Hematopoietic multipotent progenitor cell treated with erythropoietin and hydrocortisone succinate and interleukin-3 and kit ligand, for 6 days (in vitro differentiated cells): Measurements from ENCODE around the gene NCF4.

Experiments used
- DNase-seq: peaks from one replicate; pipeline ENCODE4 v3.0.0-alpha.2; 2015

Gene NCF4

GRCh38 chr22:36865346-36865745, 4.5 kb downstream of the NCF4 start:
- DNase-seq: no peak

DNA sequence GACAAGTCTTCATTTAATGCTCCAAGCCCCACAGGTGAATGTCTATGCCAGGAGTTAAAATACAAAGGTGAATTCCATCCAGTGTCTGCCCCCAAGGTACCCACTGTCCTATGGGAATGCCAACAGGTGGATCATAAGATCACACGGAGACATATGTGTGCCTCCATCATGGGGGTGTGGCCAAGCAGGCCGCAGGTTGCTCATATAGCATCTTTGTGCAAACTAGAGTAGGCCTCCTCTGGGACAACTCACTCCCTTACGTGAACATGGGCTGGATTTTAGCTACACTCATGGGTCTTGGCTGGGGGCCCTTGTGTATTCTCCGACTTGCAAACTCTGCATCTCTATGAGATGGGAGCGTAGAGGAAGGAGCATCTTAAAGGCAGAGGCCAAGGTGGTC, 6.9 kb downstream of the NCF4 start:
- DNase-seq: no peak

GRCh38 chr22:36868546-36869181, 7.9 kb downstream of the NCF4 start:
- no peak for DNase-seq

DNA sequence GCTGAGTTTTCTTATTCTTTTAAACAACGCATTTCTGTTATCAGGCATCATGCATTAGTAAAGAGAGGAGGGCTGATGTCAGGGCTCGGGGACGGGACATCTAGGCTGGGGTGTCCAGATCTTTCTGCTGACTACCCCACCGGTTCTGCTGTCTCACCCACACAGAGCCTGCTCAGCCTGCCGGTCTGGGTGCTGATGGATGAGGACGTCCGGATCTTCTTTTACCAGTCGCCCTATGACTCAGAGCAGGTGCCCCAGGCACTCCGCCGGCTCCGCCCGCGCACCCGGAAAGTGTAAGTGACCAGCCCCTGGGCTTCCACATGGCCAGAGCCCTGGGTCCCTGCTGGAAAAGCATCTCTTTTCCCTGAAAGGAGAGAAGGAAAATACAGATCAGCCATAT, 9.4 kb downstream of the NCF4 start:
- DNase-seq: no peak

DNA sequence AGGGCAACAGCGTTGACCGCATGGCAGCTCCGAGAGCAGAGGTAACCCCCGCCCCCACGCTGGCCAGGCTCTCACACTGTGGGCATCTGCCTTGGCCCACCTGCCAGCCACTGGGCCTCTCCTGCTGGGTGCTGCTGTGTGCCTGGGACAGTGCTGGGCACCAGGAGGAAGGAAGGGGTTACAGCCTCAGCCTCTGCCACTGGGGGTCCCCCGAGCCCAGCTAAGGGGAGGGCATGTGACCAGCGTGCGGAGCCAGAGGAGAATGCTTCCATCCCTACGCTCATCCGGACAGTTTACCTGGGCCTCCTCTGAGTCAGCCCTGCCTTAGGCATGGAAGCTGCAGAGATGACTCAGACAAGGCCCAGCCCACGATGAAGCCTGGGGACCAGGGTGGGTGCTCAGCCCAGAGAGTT, 10.9 kb downstream of the NCF4 start:
- DNase-seq: no peak

DNA sequence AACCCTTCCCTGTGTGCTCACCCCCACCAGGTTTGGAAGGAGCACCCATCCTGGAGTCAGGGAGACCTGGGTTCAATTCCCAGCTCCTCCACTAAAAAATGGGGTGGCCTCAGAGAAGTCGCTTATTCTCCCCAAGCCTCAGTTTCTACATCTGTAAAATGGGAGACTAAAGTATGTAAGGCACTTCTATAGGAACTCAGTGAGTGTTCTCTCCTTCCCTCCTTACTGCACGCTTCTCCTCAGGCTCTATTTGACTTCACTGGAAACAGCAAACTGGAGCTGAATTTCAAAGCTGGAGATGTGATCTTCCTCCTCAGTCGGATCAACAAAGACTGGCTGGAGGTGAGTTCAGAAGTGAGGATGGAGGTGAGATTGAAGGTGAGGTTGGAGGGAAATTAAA, 11.3 kb downstream of the NCF4 start:
- DNase-seq: no peak

- no peak for DNase-seq
These were observed 12.2 kb downstream of the NCF4 start for GRCh38 chr22:36872866-36873498.

GRCh38 chr22:36873614-36874308, 13.0 kb downstream of the NCF4 start:
- peak; percentile 94 for DNase-seq

GRCh38 chr22:36874309-36874696, 13.5 kb downstream of the NCF4 start:
- DNase-seq: no peak

- DNase-seq: no peak
These were observed 13.9 kb downstream of the NCF4 start for GRCh38 chr22:36874736-36875135.

DNA sequence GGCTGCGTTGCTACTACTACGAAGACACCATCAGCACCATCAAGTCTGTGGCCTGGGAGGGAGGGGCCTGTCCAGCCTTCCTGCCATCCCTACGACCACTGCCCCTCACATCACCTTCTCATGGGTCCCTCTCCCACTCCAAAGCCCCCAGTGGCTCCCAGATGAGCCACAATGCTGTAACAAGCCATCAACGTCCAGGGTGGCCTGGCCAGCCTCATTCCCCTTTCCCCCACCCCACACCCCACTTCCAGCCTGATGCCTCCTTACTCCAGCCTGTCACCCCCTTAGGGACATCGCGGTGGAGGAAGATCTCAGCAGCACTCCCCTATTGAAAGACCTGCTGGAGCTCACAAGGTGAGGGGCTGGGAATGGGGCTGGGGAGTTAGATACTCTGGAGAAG, 14.9 kb downstream of the NCF4 start:
- no peak for DNase-seq

DNA sequence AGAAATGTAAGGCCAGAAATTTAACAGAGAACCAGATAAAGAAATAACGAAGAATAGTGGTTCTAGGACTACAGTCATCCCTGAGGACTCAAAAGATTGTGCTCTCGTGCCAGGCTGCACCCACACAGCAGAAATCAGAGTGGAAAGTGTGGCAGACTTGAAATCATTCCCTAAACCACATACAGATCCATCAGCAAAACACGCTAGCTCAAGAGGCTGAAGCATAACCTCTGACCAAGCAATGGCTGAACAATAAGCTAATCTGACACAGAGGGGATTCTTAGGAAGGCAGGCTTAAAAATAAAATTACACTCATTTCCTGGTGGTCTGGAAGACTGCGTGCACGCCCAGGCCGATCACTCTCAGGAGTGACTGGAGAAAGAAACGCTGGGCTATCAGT, 19.0 kb downstream of the NCF4 start:
- no peak for DNase-seq

DNA sequence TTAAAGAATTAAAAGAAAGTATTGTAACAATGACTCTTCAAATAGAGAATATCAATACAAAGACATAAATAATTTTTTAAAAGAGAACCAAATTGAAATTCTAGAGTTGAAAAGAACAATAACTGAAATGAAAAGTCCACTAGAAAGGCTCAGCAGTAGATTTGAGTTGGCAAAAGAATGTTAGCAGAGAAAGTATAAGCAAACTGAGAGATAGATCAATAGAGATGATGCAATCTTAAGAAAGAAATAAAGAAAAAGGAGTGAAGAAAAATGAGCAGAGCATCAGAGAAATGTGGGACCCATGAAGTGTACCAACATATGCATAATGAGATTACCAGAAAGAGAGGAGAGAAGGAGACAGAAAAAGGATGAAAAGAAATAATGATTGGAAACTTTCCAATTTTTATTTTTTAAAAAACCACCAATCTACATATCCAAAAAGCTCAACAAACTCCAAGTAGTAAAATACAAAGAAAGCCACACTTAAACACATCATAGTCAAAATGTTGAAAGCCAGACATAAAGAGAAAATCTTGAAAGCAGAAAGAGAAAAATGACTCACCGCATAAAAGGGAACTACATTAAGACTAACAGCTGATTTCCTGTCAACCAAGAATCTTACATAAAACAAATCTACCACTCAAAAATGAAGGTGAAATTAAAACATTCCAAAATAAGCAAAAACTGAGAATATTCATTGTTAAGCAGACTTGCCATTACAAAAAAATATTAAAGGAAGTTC, 20.9 kb downstream of the NCF4 start:
- no peak for DNase-seq

DNA sequence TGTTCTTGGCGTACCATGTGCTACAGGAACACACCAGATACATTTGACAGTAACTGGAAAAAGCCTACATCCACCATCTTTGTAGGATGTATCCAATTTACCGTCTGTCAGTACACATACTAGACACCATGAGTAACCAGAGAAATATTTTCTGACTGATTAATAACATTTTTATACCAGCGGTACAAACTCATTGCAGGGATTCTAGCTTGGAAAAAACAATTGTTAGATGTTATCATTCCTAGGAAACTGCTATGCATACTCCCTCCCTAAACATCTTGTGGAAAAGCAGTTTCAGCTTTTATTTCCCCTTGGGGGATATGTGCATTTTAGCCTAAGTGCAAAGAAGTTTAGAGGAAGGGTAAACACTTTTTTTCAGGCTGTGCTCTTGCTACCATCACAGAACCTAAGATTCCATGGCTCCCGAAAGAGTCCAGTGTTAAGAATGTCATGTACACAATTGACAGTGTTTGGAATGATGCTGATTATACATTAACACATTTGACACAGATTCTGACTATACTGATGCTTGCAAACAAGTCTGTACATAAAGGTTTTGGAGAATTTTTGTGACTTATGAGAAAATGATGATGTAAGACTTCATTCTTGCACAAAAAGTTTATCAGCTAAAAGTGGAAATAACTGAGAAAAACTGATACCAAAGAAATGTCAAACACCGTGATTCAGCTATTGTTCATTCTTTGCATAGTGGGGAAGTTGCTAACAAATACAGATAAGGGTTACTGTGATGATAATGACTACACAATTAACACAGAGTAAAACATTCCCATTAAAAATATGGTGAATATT, 23.7 kb downstream of the NCF4 start:
- peak; percentile 71 for DNase-seq

- peak; percentile 59 for DNase-seq
These were observed 24.7 kb downstream of the NCF4 start for GRCh38 chr22:36885474-36885873.

DNA sequence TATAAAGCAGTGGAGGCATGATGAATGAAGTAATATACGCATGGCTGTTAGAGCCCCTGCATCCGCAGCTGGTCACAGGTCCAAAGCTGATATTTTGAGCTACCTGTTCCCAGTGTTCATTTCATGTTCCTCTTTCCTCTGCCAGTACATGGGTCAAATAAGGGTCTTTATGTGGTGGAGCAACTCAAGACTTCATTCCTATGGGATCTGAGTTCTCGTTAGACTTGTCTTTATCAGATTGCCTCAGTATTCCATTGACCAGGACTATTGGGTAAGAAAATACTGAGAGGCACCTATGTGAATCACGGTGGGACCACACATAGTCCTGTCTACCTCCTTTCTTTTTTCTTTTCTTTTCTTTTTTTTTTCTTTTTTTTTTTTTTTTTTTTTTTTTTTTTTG, 25.2 kb downstream of the NCF4 start:
- DNase-seq: no peak

GRCh38 chr22:36887162-36887561, 26.4 kb downstream of the NCF4 start:
- no peak for DNase-seq

- no peak for DNase-seq
These were observed 30.8 kb downstream of the NCF4 start for GRCh38 chr22:36891646-36892045.

- DNase-seq: no peak
These were observed 31.5 kb downstream of the NCF4 start for GRCh38 chr22:36892292-36892691.

- no peak for DNase-seq
These were observed 32.5 kb downstream of the NCF4 start for GRCh38 chr22:36893262-36893661.

GRCh38 chr22:36894266-36894665, 33.5 kb downstream of the NCF4 start:
- DNase-seq: no peak

DNA sequence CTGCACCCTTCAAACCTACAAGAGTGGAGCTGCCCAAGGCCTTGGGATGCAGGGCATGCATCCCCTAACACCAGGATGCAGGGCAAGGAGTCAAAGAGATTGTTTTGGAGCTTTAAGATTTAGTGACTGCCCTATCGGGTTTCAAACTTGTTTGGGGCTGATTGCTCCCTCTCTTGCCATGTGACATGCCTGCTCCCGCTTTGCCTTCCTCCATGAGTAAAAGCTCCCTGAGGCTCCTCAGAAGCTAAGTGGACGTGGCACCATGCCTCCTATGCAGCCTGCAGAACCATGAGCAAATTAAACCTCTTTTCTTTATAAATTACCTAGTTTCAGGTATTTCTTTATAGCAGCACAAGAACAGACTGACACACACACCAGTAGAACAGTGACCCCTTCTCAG, 36.8 kb downstream of the NCF4 start:
- no peak for DNase-seq

DNA sequence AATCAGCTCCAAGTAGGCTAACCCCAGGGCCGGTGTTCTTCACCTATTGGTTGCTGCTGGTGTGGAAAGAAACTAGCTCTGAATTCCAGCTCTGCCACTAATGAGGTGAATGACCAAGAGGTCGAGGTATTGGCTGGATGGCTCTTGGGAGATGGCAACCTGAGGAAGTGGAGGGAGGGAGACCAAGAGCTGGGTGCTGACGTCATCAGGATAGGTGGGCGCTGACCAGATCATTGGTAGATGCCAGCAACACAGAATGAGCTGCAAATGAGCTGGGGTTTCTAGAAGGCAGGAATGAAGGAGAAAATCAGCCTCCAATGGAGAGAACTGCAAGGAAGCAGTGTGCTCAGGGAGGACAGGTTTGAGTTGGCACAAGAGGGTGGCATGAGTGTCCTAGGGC, 37.9 kb downstream of the NCF4 start:
- DNase-seq: no peak
